Endothelial cell of hepatic sinusoid (primary cell): ENCODE data around the gene HMGCL.
"Not testable (repeated sequence)": the region's sequence is repeated elsewhere in the genome, so short reads cannot be mapped to it uniquely, and the experiment has no call there.

ENCODE experiments used
- in situ Hi-C: cut with HindIII; loops from 2 replicates; pipeline ENCODE4 v1.10.0; 2017; ENCODE audit warnings: low sequenced_read_pairs

HMGCL gene

DNA sequence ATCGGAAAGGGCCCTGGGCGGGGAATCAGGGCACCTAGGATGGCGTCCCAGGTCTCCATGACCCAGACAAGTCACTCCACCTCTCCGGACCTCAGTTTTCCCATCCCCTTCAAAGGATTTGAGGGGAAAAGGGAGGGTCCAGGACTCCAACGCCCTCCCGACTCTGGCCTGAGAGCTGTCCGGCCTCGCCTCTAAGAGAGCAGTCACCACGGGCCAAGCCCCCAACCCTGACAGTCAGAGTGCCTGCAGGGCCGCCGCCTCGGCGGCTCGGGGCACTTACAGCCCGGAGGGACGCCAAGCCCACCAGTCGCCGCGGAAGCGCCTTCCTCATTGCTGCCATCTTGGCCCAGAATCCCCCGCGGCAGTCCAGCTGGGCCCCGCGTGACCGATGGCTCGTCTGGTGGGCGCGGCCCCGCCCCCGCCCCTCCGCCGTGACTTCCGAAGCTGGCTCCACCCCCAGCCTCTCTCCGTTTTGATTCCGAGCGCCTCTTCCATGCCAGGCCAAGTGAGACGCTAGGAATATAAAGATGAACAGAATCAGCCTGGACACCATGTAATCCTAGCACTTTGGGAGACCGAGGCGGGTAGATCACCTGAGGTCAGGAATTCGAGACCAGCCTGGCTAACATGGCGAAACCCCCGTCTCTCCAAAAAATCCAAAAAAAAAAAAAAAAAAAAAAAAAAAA is at the start of gene HMGCL:
TSS of gene HMGCL (minus strand) at position 354 of the 686 bp plus-strand sequence. CDS start at position 340, 14 bp downstream.
- in situ Hi-C loops: no loop called here

DNA sequence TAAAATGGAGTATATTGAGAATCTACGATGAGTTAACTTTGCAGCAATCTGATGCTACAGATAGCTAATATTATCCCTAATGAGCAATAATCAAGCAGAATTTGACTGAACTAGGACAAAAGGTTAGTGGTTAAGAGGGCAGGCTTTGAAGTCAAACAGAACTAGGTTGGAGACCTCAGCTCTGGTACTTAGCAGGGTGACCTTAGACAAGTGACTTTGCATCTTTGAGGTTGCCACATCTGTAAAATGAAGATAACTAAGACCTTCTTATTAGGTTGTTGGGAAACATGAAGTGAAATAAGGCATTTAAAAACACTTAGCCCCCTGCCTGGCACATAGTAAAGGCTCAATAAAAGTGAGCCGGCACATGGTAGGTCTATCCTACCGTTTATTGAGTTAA is 47.2 kb upstream of the HMGCL start:
- in situ Hi-C loops: no loop called here

DNA sequence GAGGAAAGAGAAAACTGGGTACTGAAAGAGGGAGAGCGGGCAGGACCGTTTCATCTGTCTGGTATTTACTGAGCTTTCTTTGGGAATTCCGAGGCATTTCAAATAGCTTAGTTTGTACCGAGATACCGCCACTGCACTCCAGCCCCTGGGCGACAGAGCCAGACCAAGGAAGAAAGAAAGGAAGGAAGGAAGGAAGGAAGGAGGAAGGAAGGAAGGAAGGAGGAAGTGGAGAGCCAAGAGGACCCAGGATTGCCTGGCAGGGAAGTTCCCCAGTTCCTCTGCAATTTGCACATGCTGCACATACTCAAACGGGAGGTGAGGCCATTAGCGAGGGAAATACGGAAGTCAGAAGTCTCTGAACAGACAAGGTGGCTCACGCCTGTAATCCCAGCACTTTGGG is 43.8 kb upstream of the HMGCL start:
- in situ Hi-C loops: no loop called here

DNA sequence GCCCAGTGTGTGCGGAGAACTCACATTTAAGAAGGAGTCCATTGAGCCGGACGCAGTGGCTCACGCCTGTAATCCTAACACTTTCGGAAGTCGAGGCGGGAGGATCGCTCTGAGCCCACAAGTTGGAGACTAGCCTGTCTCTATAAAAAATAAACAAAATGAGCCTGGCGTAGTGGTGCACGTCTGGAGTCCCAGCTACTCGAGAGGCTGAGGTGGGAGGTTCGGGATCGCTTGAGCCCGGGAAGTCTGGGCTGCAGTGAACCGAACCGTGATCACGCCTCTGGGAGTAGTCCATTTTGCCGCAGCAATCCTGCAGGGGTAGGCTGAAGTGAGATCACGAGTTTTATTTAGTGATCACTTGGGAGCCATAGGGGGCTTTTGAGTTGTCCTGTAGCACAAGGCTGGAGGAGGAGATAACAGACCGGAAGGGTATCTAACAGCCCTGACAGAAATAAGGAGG is 43.4 kb upstream of the HMGCL start:
- in situ Hi-C loops: no loop called here

DNA sequence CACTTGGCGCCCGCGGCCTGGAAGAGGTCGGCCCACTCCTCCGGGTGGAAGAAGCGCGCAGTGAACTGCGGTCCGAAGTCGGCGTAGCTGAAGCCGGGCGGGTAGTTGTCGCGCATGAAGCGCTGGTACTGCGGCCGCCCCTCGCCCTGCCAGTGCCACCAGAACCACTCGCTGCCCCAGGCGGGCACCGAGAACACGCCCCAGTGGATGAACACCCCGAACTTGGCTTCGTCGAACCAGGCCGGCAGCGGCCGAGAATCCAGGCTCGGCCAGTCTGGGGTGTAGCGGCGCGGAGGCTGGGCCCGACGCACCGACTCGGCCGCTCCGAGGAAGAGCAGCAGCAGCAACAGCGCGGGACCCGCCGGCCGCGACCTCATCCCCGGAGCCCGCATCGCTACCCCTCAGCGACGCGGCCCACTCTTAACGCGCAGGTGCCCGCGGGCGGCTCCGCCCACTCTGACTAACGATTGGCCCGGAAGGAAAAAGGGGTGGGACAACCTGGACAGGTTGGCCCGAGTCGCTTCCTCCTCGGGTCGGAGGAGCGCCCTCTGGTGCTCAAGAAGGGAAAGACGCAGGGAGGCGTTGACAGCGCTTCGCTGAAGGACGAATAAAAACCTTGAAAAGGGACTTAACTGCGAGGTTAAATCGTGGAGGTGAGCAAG is 42.8 kb upstream of the HMGCL start, which contains the start of gene FUCA1:
TSS of gene FUCA1 (minus strand) at position 396 of the 662 bp plus-strand sequence. CDS start at position 392, 4 bp downstream.
- in situ Hi-C loops: no loop called here

DNA sequence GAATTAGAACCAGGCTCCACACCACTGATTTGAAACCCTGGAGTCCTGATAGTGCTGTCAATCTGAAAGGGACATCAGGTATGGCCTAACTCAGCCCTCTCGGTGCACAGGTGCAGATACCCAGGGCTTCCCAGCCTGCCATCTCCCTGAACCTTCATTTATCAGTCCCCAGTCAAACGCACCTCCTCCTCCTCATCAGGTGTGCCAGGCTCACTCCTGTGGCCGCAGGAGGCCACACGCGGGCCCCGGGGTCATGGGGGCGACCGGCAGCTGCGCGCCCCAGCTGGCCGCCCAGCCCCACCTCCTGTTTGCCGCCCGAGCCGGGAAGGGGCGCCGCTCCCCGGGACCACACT is 42.3 kb upstream of the HMGCL start:
- in situ Hi-C loops: no loop called here

DNA sequence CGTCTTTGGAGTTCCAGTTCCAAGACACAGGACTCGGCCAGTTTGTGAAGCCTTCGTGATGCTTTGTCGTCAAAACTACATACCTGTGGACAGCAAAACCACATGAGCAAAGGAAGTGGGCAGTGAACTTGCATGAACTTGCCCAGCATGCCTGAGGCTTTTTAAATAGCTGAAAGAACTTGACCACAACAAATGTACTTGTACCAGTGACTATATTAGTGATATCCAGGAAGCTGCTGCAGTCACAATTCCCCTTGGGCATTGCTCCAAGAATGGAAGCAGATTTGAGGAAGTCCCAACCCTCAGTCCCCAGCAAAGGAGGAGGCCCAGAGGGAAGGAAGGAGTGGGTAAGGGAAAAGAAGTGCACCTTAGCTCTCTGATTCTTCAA is 40.3 kb upstream of the HMGCL start:
- in situ Hi-C loops: no loop called here

DNA sequence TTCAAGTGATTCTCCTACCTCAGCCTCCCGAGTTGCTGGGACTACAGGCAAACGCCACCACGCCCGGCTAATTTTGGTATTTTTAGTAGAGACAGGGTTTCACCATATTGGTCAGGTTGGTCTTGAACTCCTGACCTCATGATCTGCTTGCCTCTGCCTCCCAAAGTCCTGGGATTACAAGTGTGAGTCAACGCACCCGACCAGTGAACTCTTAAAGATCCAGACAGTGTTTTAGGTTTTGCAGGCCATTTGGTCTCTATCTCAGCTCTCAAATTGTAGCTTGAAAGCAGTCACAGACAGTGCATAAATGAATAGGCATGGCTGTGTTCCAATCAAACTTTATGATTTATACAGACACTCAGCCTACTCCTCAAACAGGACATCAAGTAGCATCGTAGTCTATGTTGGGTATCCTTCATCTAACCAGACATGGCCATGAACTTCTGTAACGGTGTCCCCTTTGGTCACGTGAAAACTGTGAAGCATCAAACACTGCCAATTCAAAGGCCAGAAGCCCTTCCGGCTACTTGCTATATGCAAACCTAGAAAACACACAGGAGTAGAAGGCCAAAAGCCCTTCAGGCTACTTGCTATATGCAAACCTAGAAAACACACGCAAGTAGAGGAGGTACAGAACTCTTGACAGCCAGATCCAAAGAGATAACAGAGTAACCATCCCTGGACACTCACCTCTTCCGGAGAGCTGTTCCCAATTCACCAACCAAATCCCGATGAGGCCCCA is 39.7 kb upstream of the HMGCL start:
- in situ Hi-C loops: loop anchor here (5.0 kb wide), 3 partner anchors 47 to 97 kb away; partner anchors contain the start of gene CNR2

DNA sequence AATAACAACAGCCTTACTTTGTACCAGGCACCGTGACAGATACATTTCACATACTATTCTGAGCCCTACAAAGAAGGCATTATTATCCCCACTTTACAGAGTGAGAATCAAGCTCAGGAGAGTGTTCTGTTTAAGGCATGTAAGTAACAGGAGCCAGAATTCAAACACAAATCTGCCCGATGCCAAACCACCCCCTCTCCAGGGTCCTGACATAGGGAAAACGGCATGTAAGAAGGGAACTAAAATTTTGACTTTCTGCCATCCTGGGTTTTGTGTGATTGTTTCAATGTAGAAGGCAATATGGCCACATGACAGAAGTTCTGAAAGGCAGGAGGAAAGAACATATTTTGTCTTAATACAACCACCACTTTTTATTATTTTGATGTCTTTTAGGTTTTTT is 37.4 kb upstream of the HMGCL start:
- in situ Hi-C loops: loop anchor here (5.0 kb wide), 3 partner anchors 50 to 100 kb away; partner anchors contain the start of gene CNR2

DNA sequence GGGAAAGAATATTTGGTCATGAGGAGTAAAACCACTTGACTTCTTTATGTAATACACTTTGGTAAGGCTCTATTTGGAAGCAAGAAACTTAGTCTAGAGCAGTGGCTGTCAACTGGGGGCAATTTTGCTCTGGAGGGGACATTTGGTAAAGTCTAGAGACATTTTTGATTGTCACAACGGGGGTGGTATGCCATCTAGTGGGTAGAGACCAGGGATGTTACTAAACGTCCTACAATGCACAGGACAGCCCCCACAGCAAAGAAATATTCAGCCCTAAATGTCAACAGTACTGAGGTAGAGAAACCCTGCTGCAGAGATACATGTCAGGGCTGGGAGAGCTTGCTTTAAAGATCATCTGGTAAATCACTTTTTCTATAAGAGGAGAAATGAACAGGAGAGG is 29.3 kb upstream of the HMGCL start:
- in situ Hi-C loops: no loop called here

DNA sequence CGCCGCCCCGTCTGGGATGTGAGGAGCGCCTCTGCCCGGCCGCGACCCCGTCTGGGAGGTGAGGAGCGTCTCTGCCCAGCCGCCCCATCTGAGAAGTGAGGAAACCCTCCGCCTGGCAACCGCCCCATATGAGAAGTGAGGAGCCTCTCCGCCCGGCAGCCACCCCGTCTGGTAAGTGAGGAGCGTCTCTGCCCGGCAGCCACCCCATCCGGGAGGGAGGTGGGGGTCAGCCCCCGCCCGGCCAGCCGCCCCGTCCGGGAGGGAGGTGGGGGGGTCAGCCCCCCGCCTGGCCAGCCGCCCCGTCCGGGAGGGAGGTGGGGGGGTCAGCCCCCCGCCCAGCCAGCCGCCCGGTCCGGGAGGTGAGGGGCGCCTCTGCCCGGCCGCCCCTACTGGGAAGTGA is 27.9 kb upstream of the HMGCL start:
- in situ Hi-C loops: not testable (repeated sequence)

DNA sequence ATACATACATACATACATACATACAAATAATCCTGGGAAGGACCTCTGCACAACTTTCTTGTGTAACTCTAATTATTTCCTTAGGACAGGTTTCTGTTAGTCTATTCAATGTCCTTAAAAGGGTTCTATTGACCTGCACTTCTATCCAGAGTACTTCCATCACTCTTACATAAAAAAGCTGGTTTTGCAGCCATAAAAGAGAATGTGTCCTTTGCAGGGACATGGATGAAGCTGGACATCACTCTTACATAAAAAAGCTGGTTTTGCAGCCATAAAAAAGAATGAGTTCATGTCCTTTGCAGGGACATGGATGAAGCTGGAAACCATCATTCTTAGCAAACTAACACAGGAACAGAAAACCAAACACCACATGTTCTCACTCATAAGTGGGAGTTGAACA is 26.2 kb upstream of the HMGCL start:
- in situ Hi-C loops: not testable (repeated sequence)

DNA sequence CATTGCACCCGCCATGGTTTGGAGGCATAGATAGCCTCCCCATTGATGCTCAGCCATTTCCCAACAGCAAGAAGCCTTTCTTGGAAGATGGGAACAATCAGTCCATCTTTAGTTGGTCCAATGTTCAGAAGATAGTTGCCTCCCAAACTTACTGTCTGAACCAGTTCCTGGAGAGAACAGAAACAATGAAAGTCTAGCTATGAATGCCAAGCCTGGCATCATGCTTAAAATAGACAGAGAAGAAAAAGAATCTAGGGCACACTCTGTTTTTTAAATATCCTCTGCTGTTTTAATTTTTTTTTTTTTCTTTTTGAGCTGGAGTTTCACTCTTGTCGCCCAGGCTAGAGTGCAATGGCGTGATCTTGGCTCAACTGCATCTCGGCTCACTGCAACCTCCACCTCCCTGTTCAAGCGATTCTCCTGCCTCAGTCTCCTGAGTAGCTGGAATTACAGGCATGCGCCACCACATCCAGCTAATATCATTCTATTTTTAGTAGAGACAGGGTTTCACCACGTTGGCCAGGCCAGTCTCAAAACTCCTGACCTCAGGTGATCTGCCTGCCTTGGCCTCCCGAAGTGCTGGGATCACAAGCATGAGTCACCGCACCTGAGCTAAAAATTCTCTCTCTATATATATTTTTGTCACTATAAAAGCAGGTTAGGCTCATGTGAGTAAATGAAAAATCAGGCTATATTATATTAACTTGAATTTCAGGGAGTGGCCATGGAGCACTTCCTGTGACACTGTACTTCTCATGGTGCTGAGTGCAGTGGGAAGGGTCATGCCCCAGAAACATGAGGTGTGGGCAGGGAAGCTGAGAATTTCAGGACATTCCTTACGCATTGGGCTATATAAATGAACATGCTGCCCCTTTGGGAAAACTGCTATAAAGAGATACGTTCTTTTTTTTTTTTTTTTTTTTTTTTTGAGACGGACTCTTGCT is 23.7 kb upstream of the HMGCL start:
- in situ Hi-C loops: no loop called here

DNA sequence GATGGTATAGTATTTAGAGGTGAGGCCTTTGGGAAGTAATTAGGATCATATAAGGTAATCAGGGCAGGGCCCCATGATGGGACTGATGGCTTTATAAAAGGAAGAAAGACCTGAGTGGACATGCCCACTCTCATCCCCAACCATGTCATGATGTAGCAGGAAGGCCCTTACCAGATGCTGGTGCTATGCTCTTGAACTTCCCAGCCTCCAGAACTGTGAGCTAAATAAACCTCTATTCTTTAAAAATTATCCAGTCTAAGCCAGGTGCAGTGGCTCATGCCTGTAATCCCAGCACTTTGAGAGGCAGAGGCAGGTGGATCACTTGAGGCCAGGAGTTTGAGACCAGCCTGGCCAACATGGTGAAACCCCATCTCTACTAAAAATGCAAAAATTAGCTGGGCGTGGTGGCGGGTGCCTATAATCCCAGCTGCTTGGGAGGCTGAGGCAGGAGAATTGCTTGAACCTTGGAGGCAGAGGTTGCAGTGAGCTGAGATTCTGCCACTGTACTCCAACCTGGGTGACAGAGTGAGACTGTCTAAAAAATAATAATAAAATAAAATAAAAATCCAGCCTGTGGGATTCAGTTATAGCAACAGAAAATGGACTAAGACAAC is 22.4 kb upstream of the HMGCL start:
- in situ Hi-C loops: not testable (repeated sequence)

DNA sequence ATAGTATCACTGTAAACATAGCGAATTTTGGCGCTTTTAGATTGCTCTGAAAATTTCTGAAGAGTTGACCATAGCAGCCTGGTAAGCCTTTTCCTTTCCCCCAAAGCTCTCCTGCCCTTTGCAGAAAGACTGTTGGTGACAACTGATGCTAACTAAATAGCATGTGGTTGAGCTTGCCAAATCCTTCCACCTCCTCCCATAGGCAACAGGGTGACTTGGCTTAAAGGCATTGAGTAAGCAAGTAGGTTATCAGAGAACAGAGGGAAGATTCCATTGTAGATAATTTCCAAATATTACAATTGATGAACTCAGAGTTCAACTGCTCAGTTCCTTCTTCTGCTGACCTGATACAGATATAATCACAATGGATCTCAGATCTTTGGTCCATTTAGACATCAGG is 19.9 kb upstream of the HMGCL start:
- in situ Hi-C loops: no loop called here

DNA sequence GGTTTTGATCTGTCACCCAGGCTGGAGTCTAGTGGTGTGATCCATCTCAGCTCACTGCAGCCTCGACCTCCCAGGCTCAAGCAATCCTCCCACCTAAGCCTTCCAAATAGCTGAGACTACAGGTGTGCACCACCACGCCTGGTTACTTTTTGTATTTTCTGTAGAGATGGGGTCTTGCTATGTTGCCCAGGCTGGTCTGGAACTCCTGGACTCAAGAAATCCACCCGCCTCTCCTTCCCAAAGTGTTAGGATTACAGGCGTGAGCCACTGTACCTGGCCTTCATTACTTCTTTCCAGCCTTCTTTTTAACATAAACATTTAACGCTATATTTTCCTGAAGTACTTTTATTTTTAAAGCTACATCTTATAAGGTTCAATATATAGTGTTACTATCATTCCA is 18.4 kb upstream of the HMGCL start:
- in situ Hi-C loops: no loop called here

DNA sequence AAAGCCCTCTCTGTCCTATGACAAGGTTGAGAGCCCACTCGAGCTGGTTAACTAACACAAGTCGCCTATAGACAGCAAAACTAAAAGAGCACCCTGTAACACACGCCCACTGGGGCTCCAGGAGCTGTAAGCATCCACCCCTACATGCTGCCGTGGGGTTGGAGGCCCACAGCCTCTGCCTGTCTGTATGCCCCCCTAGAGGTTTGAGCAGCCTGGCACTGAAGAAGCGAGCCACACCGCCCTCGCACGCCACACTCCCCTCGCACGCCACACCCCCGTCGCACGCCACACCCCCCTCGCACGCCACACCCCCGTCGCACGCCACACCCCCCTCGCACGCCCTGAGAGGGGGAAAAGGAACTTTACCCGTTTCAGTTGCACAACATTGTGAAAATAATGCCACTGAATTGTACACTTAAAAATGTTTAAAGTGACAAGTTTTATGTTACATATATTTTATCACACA is 13.2 kb upstream of the HMGCL start:
- in situ Hi-C loops: no loop called here

DNA sequence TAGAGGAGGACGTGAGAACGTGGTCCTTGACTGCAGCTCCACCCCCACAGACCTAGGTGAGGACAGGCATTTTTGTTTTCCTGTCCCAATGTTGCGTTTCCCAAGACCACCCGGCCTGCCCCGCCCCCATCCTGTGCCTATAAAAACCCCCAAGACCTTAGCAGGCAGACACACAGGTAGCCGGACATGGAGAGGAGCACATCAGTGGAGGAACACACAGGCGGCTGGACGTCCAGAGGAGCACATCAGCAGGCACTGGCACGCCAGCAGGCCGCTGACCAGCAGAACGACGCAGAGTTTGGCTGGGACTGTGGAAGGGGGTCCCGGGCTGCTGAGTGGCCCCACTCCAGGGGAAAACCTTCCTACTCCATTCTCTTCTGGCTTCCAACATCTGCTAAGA is 12.7 kb upstream of the HMGCL start:
- in situ Hi-C loops: no loop called here

DNA sequence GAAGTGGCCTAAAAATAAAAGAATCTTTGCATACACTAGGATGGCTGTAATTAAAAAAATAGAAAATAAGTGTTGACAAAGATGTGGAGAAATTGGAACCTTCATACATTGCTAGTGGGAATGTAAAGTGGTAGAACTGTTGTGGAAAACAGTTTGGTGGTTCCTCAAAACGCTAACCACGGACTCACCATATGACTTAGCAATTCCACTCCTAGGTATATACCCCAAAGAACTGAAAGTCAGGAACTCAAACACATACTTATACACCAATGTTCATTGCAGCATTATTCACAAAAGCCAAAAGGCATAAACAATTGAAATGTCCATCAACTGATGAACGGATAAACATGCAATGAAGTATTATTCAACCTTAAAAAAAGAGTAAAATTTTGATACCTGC is 10.8 kb upstream of the HMGCL start:
- in situ Hi-C loops: no loop called here

DNA sequence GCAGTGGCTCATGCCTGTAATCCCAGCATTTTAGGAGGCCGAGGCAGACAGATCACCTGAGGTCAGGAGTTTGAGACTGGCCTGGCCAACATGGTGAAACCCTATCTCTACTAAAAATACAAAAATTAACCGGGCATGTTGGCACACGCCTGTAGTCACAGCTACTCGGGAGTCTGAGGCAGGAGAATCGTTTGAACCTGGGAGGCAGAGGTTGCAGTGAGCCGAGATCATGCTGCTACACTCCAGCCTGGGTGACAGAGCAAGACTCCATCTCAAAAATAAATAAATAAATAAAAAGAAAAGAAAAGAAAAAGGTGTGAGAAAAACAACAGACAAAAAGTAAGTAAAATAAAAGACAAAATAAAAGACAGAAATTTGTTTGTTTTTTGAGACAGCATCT is 8.9 kb upstream of the HMGCL start:
- in situ Hi-C loops: loop anchor here (5.0 kb wide), 1 partner anchor 78 kb away; the partner anchor contains the start of gene CNR2
